Activated naive CD4-positive, alpha-beta T cell treated with anti-CD3 and anti-CD28 coated beads, Interleukin-2, amount 10 ng/mL, durations not matched to agents 7 days and 5 days (primary cell): ENCODE data around the gene EXOC3.
"Not testable (repeated sequence)": the region's sequence is repeated elsewhere in the genome, so short reads cannot be mapped to it uniquely, and the experiment has no call there.

Source experiments
- CTCF ChIA-PET: fragments of 350-600 bp; sonication (Branson Sonifier 250); formaldehyde crosslinking; loops from one replicate; lab custom pipeline; 2021; ENCODE audit warnings: antibody characterized with exemption; lab: Charles Lee
- DNase-seq: peaks from one replicate; pipeline ENCODE4 v3.0.0-alpha.2; 2020
- H3K27ac Mint-ChIP-seq: one replicate; pipeline ENCODE4 v1.8.0; 2021; ENCODE audit warnings: mild to moderate bottlenecking, moderate library complexity, mixed read lengths
- H3K27me3 Mint-ChIP-seq: one replicate; pipeline ENCODE4 v1.8.0; 2021; ENCODE audit warnings: mild to moderate bottlenecking, mixed read lengths
- H3K36me3 Mint-ChIP-seq: one replicate; pipeline ENCODE4 v1.8.0; 2021; ENCODE audit warnings: mixed read lengths
- H3K4me1 Mint-ChIP-seq: one replicate; pipeline ENCODE4 v1.8.0; 2021; ENCODE audit warnings: mixed read lengths
- H3K4me3 Mint-ChIP-seq: one replicate; pipeline ENCODE4 v1.8.0; 2021; ENCODE audit warnings: mild to moderate bottlenecking, moderate library complexity, mixed read lengths
- H3K9me3 Mint-ChIP-seq: one replicate; pipeline ENCODE4 v1.8.0; 2021; ENCODE audit warnings: mixed read lengths

The EXOC3 gene

GRCh38 chr5:494667-495255 is 51.8 kb downstream of the EXOC3 start:
- H3K27ac Mint-ChIP-seq = no peak overlapping the region
- peaks cover 26% of the 10 kb centered on the region for H3K27me3 Mint-ChIP-seq
- H3K4me3 Mint-ChIP-seq = no peak overlapping the region
- H3K4me1 Mint-ChIP-seq = no peaks in the 10 kb centered on the region
- no peaks in the 10 kb centered on the region for H3K9me3 Mint-ChIP-seq
- CTCF ChIA-PET = no interaction called here
- no peak for DNase-seq
- H3K36me3 Mint-ChIP-seq = no peaks in the 10 kb centered on the region

- no peaks in the 10 kb centered on the region for H3K36me3 Mint-ChIP-seq
- no peaks in the 10 kb centered on the region for H3K4me1 Mint-ChIP-seq
- DNase-seq = no peak
- no peak overlapping the region for H3K4me3 Mint-ChIP-seq
- H3K27ac Mint-ChIP-seq = no peak overlapping the region
- H3K27me3 Mint-ChIP-seq = peaks cover 39% of the 10 kb centered on the region
- CTCF ChIA-PET = no interaction called here
- H3K9me3 Mint-ChIP-seq = no peaks in the 10 kb centered on the region
Observed at GRCh38 chr5:496028-496427, 53.1 kb downstream of the EXOC3 start.

- Mint-ChIP-seq H3K4me1 (no peaks in the 10 kb centered on the region), H3K9me3 (no peaks in the 10 kb centered on the region), H3K4me3 (no peak overlapping the region), H3K36me3 (no peaks in the 10 kb centered on the region), H3K27me3 (peaks cover 50% of the 10 kb centered on the region), H3K27ac (no peak overlapping the region)
- CTCF ChIA-PET = no interaction called here
- DNase-seq = no peak
Observed at GRCh38 chr5:497090-497700, 54.2 kb downstream of the EXOC3 start.

- DNase-seq = no peak
- Mint-ChIP-seq H3K36me3 (no peaks in the 10 kb centered on the region), H3K27ac (no peak overlapping the region), H3K4me1 (no peaks in the 10 kb centered on the region), H3K4me3 (no peak overlapping the region), H3K27me3 (peaks cover 57% of the 10 kb centered on the region), H3K9me3 (no peaks in the 10 kb centered on the region)
- CTCF ChIA-PET = no interaction called here
Observed at GRCh38 chr5:497871-498509, 55.0 kb downstream of the EXOC3 start.

GRCh38 chr5:499233-500209 is 56.5 kb downstream of the EXOC3 start:
- no peaks in the 10 kb centered on the region for H3K36me3 Mint-ChIP-seq
- no peaks in the 10 kb centered on the region for H3K9me3 Mint-ChIP-seq
- peaks cover 62% of the 10 kb centered on the region for H3K27me3 Mint-ChIP-seq
- CTCF ChIA-PET = no interaction called here
- H3K4me1 Mint-ChIP-seq = no peaks in the 10 kb centered on the region
- H3K27ac Mint-ChIP-seq = no peak overlapping the region
- DNase-seq = no peak
- H3K4me3 Mint-ChIP-seq = no peak overlapping the region

GRCh38 chr5:500491-500890 is 57.5 kb downstream of the EXOC3 start:
- Mint-ChIP-seq H3K9me3 (no peaks in the 10 kb centered on the region), H3K4me1 (no peaks in the 10 kb centered on the region), H3K27me3 (peaks cover 62% of the 10 kb centered on the region), H3K27ac (no peak overlapping the region), H3K36me3 (no peaks in the 10 kb centered on the region), H3K4me3 (no peak overlapping the region)
- no peak for DNase-seq
- CTCF ChIA-PET = no interaction called here

- H3K4me3 Mint-ChIP-seq = no peak overlapping the region
- no peak overlapping the region for H3K27ac Mint-ChIP-seq
- CTCF ChIA-PET = no interaction called here
- H3K9me3 Mint-ChIP-seq = no peaks in the 10 kb centered on the region
- peaks cover 62% of the 10 kb centered on the region for H3K27me3 Mint-ChIP-seq
- no peaks in the 10 kb centered on the region for H3K36me3 Mint-ChIP-seq
- no peak for DNase-seq
- H3K4me1 Mint-ChIP-seq = no peaks in the 10 kb centered on the region
Observed at GRCh38 chr5:501105-501830, 58.3 kb downstream of the EXOC3 start.

GRCh38 chr5:501831-502184 is 58.8 kb downstream of the EXOC3 start:
- Mint-ChIP-seq H3K36me3 (no peaks in the 10 kb centered on the region), H3K9me3 (no peaks in the 10 kb centered on the region), H3K4me3 (no peak overlapping the region), H3K4me1 (no peaks in the 10 kb centered on the region), H3K27ac (no peak overlapping the region), H3K27me3 (peaks cover 62% of the 10 kb centered on the region)
- CTCF ChIA-PET = no interaction called here
- no peak for DNase-seq

GRCh38 chr5:502325-503079 is 59.5 kb downstream of the EXOC3 start:
- Mint-ChIP-seq H3K4me3 (no peak overlapping the region), H3K27ac (no peak overlapping the region), H3K27me3 (peaks cover 57% of the 10 kb centered on the region), H3K36me3 (no peaks in the 10 kb centered on the region), H3K9me3 (no peaks in the 10 kb centered on the region), H3K4me1 (no peaks in the 10 kb centered on the region)
- CTCF ChIA-PET = interaction anchor here (1.5 kb wide), 1 partner anchor 314 kb away, joined by 3 read pairs; no protein-coding TSS in a partner anchor
- DNase-seq = no peak

GRCh38 chr5:504326-505154 is 61.6 kb downstream of the EXOC3 start:
- Mint-ChIP-seq H3K27ac (no peak overlapping the region), H3K36me3 (no peaks in the 10 kb centered on the region), H3K4me3 (no peak overlapping the region), H3K9me3 (no peaks in the 10 kb centered on the region), H3K27me3 (peaks cover 46% of the 10 kb centered on the region), H3K4me1 (no peaks in the 10 kb centered on the region)
- DNase-seq = no peak
- CTCF ChIA-PET = no interaction called here

- CTCF ChIA-PET = no interaction called here
- Mint-ChIP-seq H3K9me3 (no peaks in the 10 kb centered on the region), H3K4me1 (no peaks in the 10 kb centered on the region), H3K27me3 (peaks cover 43% of the 10 kb centered on the region), H3K36me3 (no peaks in the 10 kb centered on the region), H3K4me3 (no peak overlapping the region), H3K27ac (peak overlapping the region; percentile 37)
- no peak for DNase-seq
Observed at GRCh38 chr5:505951-506525, 63.1 kb downstream of the EXOC3 start.

GRCh38 chr5:507986-508575 is 65.1 kb downstream of the EXOC3 start:
- H3K9me3 Mint-ChIP-seq, H3K4me1 Mint-ChIP-seq, H3K36me3 Mint-ChIP-seq, H3K4me3 Mint-ChIP-seq, H3K27ac Mint-ChIP-seq, CTCF ChIA-PET, DNase-seq: not testable (repeated sequence)
- H3K27me3 Mint-ChIP-seq = peaks cover 28% of the 10 kb centered on the region
